ENCODE data around the gene MYCBP. TPM values are rescaled to one million over a fixed set of nuclear protein-coding genes. Genes with fewer than 3 reads are reported as not detected.

MYCBP gene
- total and polyA plus RNA-seq, 2 of the 13 experiments (the other 11 are each of a cell fraction or from before 2014, with no cell fraction given): 11.4 to 30.4 TPM

DNA sequence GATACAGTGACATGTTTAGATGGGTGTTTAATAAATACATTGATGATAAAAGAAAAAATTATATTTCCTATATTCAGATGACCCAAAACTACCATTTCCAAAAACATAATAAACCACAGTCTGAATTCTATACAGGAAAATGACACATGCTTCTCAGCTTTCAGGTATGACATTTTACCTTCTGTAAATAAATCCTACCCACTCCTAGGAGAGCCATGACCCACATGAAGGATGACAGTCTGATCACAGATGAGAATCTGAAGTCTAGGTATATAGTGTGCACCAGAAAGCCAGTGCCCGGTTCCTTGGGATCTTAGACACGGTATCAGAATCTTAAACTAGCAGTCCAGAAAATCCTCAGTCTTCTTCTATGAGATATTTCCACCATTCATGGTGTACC lies 11.9 kb upstream of the MYCBP start:
- Histone ChIP-seq H4K20me1 (ENCODE audit: insufficient read depth, low read length) (no peaks in the 10 kb centered on the region), H3K9me3 (ENCODE audit: low read length) (no peaks in the 10 kb centered on the region), H3K4me2 (ENCODE audit: low read depth, low read length) (no peak overlapping the region), H3K4me3 (replicated peaks in 1 of 3; ENCODE audit: insufficient read depth in 1 of 3, low read depth in 2 of 3, low read length in 3 of 3) (no peak overlapping the region), H3K9ac (ENCODE audit: insufficient read depth, low read depth, low read length) (no peak overlapping the region), H3K27ac (ENCODE audit: extremely low read length, insufficient read depth, low read length) (no peak overlapping the region), H3K79me2 (ENCODE audit: insufficient read depth, low read length) (no peaks in the 10 kb centered on the region), H3K36me3 (replicated peaks in 1 of 2; ENCODE audit: control insufficient read depth in 1 of 2, insufficient read depth in 2 of 2, low read length in 2 of 2) (no peaks in the 10 kb centered on the region), H2AFZ (ENCODE audit: low read length) (no peak overlapping the region), H3K4me1 (ENCODE audit: insufficient read depth, low read length) (peaks cover 27% of the 10 kb centered on the region), H3K27me3 (ENCODE audit: control insufficient read depth in 1 of 2, insufficient read depth in 2 of 2, low read length in 2 of 2) (no peaks in the 10 kb centered on the region)
- intact Hi-C loops (cut with micrococcal nuclease; ENCODE audit: unreplicated experiment): no loop called here
- TF ChIP-seq CBX2 (IDR thresholded peaks at IDR 0.05; ENCODE audit: low read depth, low read length): no peak
- no peak for TF ChIP-seq CBX2 (CRISPR knock-in tag; IDR thresholded peaks at IDR 0.05; ENCODE audit: low read depth)
- TF ChIP-seq RBAK (CRISPR knock-in tag; IDR thresholded peaks at IDR 0.05): no peak
- 90% methylated on average over 2 of the region's 2 CpGs for WGBS (ENCODE audit: low lambda C conversion rate)
- BruUV-seq (replicated peaks): no TSS peak
- ATAC-seq: no peak
- DNase-seq (ENCODE audit: low spot score): no peak
- FAIRE-seq: no peak
- CTCF ChIA-PET (ENCODE audit: low intra/inter-chr PET ratio, low total read pairs): no interaction called here
- POLR2A ChIA-PET: no interaction called here
- in situ Hi-C loops (cut with HindIII; ENCODE audit: extremely low pct_ligation_motif_present, low pct_unique_long_range_greater_than_20kb): no loop called here

- no peak within 1 kb of the TSS for H2AFZ ChIP-seq (ENCODE audit: low read length)
- POLR2A ChIA-PET: no interaction called here
- CTCF ChIA-PET (ENCODE audit: low intra/inter-chr PET ratio, low total read pairs): no interaction called here
- no peak for ATAC-seq
- in situ Hi-C loops (cut with HindIII; ENCODE audit: extremely low pct_ligation_motif_present, low pct_unique_long_range_greater_than_20kb): no loop called here
- no peaks in the 10 kb centered on the region for H3K9me3 ChIP-seq (ENCODE audit: low read length)
- H3K9ac ChIP-seq (ENCODE audit: insufficient read depth, low read depth, low read length): no peak within 1 kb of the TSS
- no peaks in the 10 kb centered on the region for H3K4me1 ChIP-seq (ENCODE audit: insufficient read depth, low read length)
- H3K27ac ChIP-seq (ENCODE audit: extremely low read length, insufficient read depth, low read length): no peak within 1 kb of the TSS
- no peak for FAIRE-seq
- no peaks in the 10 kb centered on the region for H3K36me3 ChIP-seq (replicated peaks in 1 of 2; ENCODE audit: control insufficient read depth in 1 of 2, insufficient read depth in 2 of 2, low read length in 2 of 2)
- no peaks in the 10 kb centered on the region for H4K20me1 ChIP-seq (ENCODE audit: insufficient read depth, low read length)
- DNase-seq (ENCODE audit: low spot score): no peak
- no peaks in the 10 kb centered on the region for H3K79me2 ChIP-seq (ENCODE audit: insufficient read depth, low read length)
- no TSS peak for BruUV-seq (replicated peaks)
- no peak within 1 kb of the TSS for H3K4me3 ChIP-seq (replicated peaks in 1 of 3; ENCODE audit: insufficient read depth in 1 of 3, low read depth in 2 of 3, low read length in 3 of 3)
- intact Hi-C loops (cut with micrococcal nuclease; ENCODE audit: unreplicated experiment): no loop called here
- H3K4me2 ChIP-seq (ENCODE audit: low read depth, low read length): no peak within 1 kb of the TSS
- H3K27me3 ChIP-seq (ENCODE audit: control insufficient read depth in 1 of 2, insufficient read depth in 2 of 2, low read length in 2 of 2): no peaks in the 10 kb centered on the region
- TF ChIP-seq FOSL2 (CRISPR knock-in tag; IDR thresholded peaks at IDR 0.05) (no peak), ZNF331 (CRISPR knock-in tag; IDR thresholded peaks at IDR 0.05) (no peak), FOXJ3 (CRISPR knock-in tag; IDR thresholded peaks at IDR 0.05; ENCODE audit: borderline replicate concordance) (no peak), ZFP62 (CRISPR knock-in tag; IDR thresholded peaks at IDR 0.05) (no peak), ZBTB34 (CRISPR knock-in tag; IDR thresholded peaks at IDR 0.05) (no peak), ZNF800 (CRISPR knock-in tag; IDR thresholded peaks at IDR 0.05) (no peak), KDM1A (CRISPR knock-in tag; IDR thresholded peaks at IDR 0.05) (no peak), NFKBIZ (CRISPR knock-in tag; IDR thresholded peaks at IDR 0.05) (no peak), ZNF563 (CRISPR knock-in tag; IDR thresholded peaks at IDR 0.05) (no peak), SCMH1 (CRISPR knock-in tag; IDR thresholded peaks at IDR 0.05; ENCODE audit: borderline replicate concordance) (no peak), DPF2 (CRISPR knock-in tag; IDR thresholded peaks at IDR 0.05; ENCODE audit: borderline replicate concordance, low read depth) (no peak), ZNF878 (CRISPR knock-in tag; IDR thresholded peaks at IDR 0.05) (no peak)
- TF ChIP-seq, protein P1, sequence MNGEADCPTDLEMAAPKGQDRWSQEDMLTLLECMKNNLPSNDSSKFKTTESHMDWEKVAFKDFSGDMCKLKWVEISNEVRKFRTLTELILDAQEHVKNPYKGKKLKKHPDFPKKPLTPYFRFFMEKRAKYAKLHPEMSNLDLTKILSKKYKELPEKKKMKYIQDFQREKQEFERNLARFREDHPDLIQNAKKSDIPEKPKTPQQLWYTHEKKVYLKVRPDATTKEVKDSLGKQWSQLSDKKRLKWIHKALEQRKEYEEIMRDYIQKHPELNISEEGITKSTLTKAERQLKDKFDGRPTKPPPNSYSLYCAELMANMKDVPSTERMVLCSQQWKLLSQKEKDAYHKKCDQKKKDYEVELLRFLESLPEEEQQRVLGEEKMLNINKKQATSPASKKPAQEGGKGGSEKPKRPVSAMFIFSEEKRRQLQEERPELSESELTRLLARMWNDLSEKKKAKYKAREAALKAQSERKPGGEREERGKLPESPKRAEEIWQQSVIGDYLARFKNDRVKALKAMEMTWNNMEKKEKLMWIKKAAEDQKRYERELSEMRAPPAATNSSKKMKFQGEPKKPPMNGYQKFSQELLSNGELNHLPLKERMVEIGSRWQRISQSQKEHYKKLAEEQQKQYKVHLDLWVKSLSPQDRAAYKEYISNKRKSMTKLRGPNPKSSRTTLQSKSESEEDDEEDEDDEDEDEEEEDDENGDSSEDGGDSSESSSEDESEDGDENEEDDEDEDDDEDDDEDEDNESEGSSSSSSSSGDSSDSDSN (CRISPR knock-in tag; IDR thresholded peaks at IDR 0.05): no peak
Observed at GRCh38 chr1:38881487-38881886, 8.3 kb upstream of the MYCBP start, which contains the start of gene GJA9. GJA9 (minus strand) TSS chr1:38881587; CDS start chr1:38876098, 5,489 bp downstream.

All from HepG2 (cell line).